Endodermal cell (in vitro differentiated cells): ENCODE results near the gene HOXA5. TPM values are rescaled to one million over a fixed set of nuclear protein-coding genes. Genes with fewer than 3 reads are reported as not detected.

Experiments used
- DNase-seq: peaks from one replicate; pipeline ENCODE4 v3.0.0-alpha.2; 2017
- H3K27ac ChIP-seq: 2 replicates; pipeline ENCODE4 v1.5.1; 2013; ENCODE audit warnings: mild to moderate bottlenecking, low read depth, low read length, moderate library complexity
- H3K27me3 ChIP-seq: 2 replicates; pipeline ENCODE4 v1.6.1; 2013; ENCODE audit warnings: mild to moderate bottlenecking, low read length, moderate library complexity; ENCODE audit not compliant: insufficient read depth, control insufficient read depth, poor library complexity, severe bottlenecking
- H3K36me3 ChIP-seq: 2 replicates; pipeline ENCODE4 v1.7.0; 2013; ENCODE audit warnings: mild to moderate bottlenecking, low read length, moderate library complexity; ENCODE audit not compliant: control insufficient read depth, insufficient read depth
- H3K4me1 ChIP-seq: one replicate; pipeline ENCODE4 v1.7.0; 2013; ENCODE audit warnings: low read length; ENCODE audit not compliant: control insufficient read depth, insufficient read depth
- H3K4me3 ChIP-seq: 2 replicates; pipeline ENCODE4 v1.5.1; 2013; ENCODE audit warnings: mild to moderate bottlenecking, low read length, moderate library complexity
- H3K9ac ChIP-seq: 2 replicates; pipeline ENCODE4 v1.6.1; 2013; ENCODE audit warnings: mild to moderate bottlenecking, low read length, moderate library complexity; ENCODE audit not compliant: poor library complexity, severe bottlenecking; ENCODE audit errors: extremely low read depth
- H3K9me3 ChIP-seq: 2 replicates; pipeline ENCODE4 v1.6.1; 2013; ENCODE audit warnings: mild to moderate bottlenecking, low read length, moderate library complexity; ENCODE audit not compliant: control insufficient read depth
- H3K27ac Mint-ChIP-seq: 2 replicates; pipeline ENCODE4 v1.8.0; 2020; ENCODE audit warnings: mixed read lengths
- H3K27me3 Mint-ChIP-seq: 2 replicates; pipeline ENCODE4 v1.8.0; 2021; ENCODE audit warnings: mild to moderate bottlenecking, mixed read lengths; ENCODE audit not compliant: insufficient read depth
- H3K36me3 Mint-ChIP-seq: 2 replicates; pipeline ENCODE4 v1.8.0; 2020; ENCODE audit warnings: low read depth, mixed read lengths
- H3K4me1 Mint-ChIP-seq: 2 replicates; pipeline ENCODE4 v1.8.0; 2020; ENCODE audit warnings: mixed read lengths
- H3K4me3 Mint-ChIP-seq: 2 replicates; pipeline ENCODE4 v1.8.0; 2020; ENCODE audit warnings: mild to moderate bottlenecking, moderate library complexity, mixed read lengths
- H3K9me3 Mint-ChIP-seq: 2 replicates; pipeline ENCODE4 v1.8.0; 2020; ENCODE audit warnings: mild to moderate bottlenecking, mixed read lengths
- CTCF ChIP-seq: fragments of 200-600 bp; sonication (generic); conservative IDR thresholded peaks from 2 replicates; pipeline ENCODE4 v1.5.0; 2021; ENCODE audit warnings: antibody characterized with exemption, mild to moderate bottlenecking
- WGBS, 2 experiments: methylation state at CpG; one replicate each; pipeline versions ENCODE4 v1.1.5 to v1.1.7; 2013; ENCODE audit warnings: missing lambda C conversion rate in 2 of 2, mixed read lengths in 1 of 2; ENCODE audit not compliant: insufficient coverage in 1 of 2, insufficient read length in 1 of 2; 5-methylcytosine and 5-hydroxymethylcytosine counted together
- total RNA-seq, 2 donors: library from RNA; stranded (reverse); fragmentation: NEBNext Ultra II Directional in 1 of 2; extraction: Animal tissue kit (Norgen Biotek cat#: 25700) in 1 of 2; gene quantifications; 2 replicates in 1 of 2; 3 replicates in 1 of 2; pipeline ENCODE4 v1.2.1, GENCODE V29; 2021

Gene HOXA5
- total RNA-seq, 2 donors from 2014 or later = not detected

- peaks cover 100% of the 10 kb centered on the region for H3K27me3 ChIP-seq
- WGBS, 2 experiments = 2 to 4% methylated on average over 26 to 28 of the region's 30 CpGs
- Mint-ChIP-seq H3K36me3 (no peaks in the 10 kb centered on the region), H3K4me3 (peak overlapping the region; percentile 46), H3K9me3 (peaks cover 4% of the 10 kb centered on the region), H3K4me1 (peaks cover 26% of the 10 kb centered on the region), H3K27me3 (peaks cover 100% of the 10 kb centered on the region), H3K27ac (no peak overlapping the region)
- peak overlapping the region; percentile 77 for H3K4me3 ChIP-seq
- no peaks in the 10 kb centered on the region for H3K36me3 ChIP-seq
- no peak for TF ChIP-seq CTCF
- H3K4me1 ChIP-seq = peaks cover 12% of the 10 kb centered on the region
- peak; percentile 71 for DNase-seq
- H3K9ac ChIP-seq = no peak overlapping the region
- H3K27ac ChIP-seq = no peak overlapping the region
- H3K9me3 ChIP-seq = no peaks in the 10 kb centered on the region
Observed at GRCh38 chr7:27183682-27184336, 40.3 kb upstream of the HOXA5 start.

DNA sequence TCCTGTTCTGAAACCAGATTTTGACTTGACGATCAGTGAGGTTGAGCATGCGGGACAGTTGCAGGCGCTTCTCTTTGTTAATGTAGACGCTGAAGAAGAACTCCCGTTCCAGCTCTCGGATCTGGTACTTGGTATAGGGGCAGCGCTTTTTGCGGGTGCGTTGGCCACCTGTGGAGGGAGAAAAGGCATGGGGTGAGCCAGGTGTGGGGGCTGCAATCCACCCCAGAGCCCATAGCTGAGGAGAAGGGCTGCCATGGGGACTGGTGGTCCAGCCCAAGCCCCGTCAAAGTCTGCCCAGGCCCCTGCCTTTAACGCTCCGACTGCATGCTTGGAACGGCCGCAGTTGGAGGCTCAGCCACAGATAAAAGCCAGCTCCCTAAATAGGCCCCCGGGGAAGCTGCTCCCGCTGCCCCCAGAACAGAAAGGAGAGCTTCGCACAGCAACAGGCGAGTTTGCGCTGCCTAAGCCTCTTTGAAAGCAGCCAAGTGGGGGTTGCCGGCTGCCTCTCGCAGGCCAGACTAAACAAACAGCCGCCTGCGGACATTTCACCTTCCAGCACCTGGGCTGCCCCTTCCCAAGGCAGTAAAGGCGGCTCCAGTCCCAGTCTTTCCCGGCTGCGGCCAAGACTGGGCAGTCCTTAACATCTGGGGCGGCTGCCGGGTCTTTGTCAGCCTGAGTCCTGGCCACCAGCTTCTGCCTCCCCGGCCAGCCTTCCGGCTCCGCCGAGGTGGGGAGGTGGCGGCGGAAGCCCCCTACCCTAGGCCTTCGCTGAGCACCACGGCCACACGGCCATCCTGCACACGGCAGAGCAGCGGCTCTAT, 39.6 kb upstream of the HOXA5 start:
- peaks cover 19% of the 10 kb centered on the region for H3K4me1 Mint-ChIP-seq
- Histone ChIP-seq H3K27me3 (peaks cover 100% of the 10 kb centered on the region), H3K36me3 (no peaks in the 10 kb centered on the region), H3K27ac (no peak overlapping the region), H3K9me3 (no peaks in the 10 kb centered on the region), H3K9ac (no peak overlapping the region), H3K4me3 (peak overlapping the region; percentile 77), H3K4me1 (peaks cover 6% of the 10 kb centered on the region)
- peaks cover 100% of the 10 kb centered on the region for H3K27me3 Mint-ChIP-seq
- H3K9me3 Mint-ChIP-seq = peaks cover 4% of the 10 kb centered on the region
- 3 to 17% methylated on average over 12 to 37 of the region's 39 CpGs for WGBS, 2 experiments
- no peak for TF ChIP-seq CTCF
- H3K4me3 Mint-ChIP-seq = peak overlapping the region; percentile 46
- DNase-seq = peak; percentile 89
- no peaks in the 10 kb centered on the region for H3K36me3 Mint-ChIP-seq
- no peak overlapping the region for H3K27ac Mint-ChIP-seq

GRCh38 chr7:27182285-27182841, 38.9 kb upstream of the HOXA5 start:
- WGBS, 2 experiments = 29 to 33% methylated on average over 1 to 4 of the region's 4 CpGs
- Mint-ChIP-seq H3K4me3 (no peak overlapping the region), H3K36me3 (no peaks in the 10 kb centered on the region)

More at GRCh38 chr7:27182285-27182841, 38.9 kb upstream of the HOXA5 start:
- no peak overlapping the region for H3K27ac Mint-ChIP-seq
- H3K9me3 Mint-ChIP-seq = peaks cover 4% of the 10 kb centered on the region
- H3K9me3 ChIP-seq = no peaks in the 10 kb centered on the region
- H3K27ac ChIP-seq = no peak overlapping the region
- TF ChIP-seq CTCF = no peak
- H3K4me1 Mint-ChIP-seq = peaks cover 19% of the 10 kb centered on the region
- no peak overlapping the region for H3K9ac ChIP-seq
- peaks cover 100% of the 10 kb centered on the region for H3K27me3 ChIP-seq
- H3K27me3 Mint-ChIP-seq = peaks cover 100% of the 10 kb centered on the region
- no peak overlapping the region for H3K4me3 ChIP-seq
- DNase-seq = no peak
- H3K4me1 ChIP-seq = peaks cover 6% of the 10 kb centered on the region
- no peaks in the 10 kb centered on the region for H3K36me3 ChIP-seq
